Activated CD8-positive, alpha-beta T cell treated with anti-CD3 and anti-CD28 coated beads for 36 hours (primary cell): ENCODE results near the gene PIK3R4. TPM values are rescaled to one million over a fixed set of nuclear protein-coding genes. Genes with fewer than 3 reads are reported as not detected.

Source experiments
- ATAC-seq: fragments of 200-7000 bp; cut with Tn5 transposase; one replicate; pipeline ENCODE4 v1.10.0; 2021; ENCODE audit warnings: mild to moderate bottlenecking, moderate library complexity
- CTCF ChIA-PET: fragments of 350-600 bp; sonication (Branson Sonifier 250); formaldehyde crosslinking; loops from one replicate; lab custom pipeline; 2021; ENCODE audit warnings: antibody characterized with exemption; lab: Charles Lee
- POLR2A ChIA-PET: fragments of 350-600 bp; sonication (Branson Sonifier 250); formaldehyde crosslinking; loops from one replicate; lab custom pipeline; 2021; ENCODE audit warnings: antibody characterized with exemption; lab: Charles Lee
- DNase-seq: peaks from one replicate; pipeline ENCODE4 v3.0.0-alpha.2; 2020
- H3K27ac Mint-ChIP-seq: one replicate; pipeline ENCODE4 v1.8.0; 2021; ENCODE audit warnings: mild to moderate bottlenecking, mixed read lengths
- H3K27me3 Mint-ChIP-seq: one replicate; pipeline ENCODE4 v1.8.0; 2021; ENCODE audit warnings: mixed read lengths
- H3K36me3 Mint-ChIP-seq: one replicate; pipeline ENCODE4 v1.8.0; 2021; ENCODE audit warnings: low read depth, mixed read lengths
- H3K4me1 Mint-ChIP-seq: one replicate; pipeline ENCODE4 v1.8.0; 2021; ENCODE audit warnings: low read depth, mixed read lengths
- H3K4me3 Mint-ChIP-seq: one replicate; pipeline ENCODE4 v1.8.0; 2021; ENCODE audit warnings: mild to moderate bottlenecking, moderate library complexity, mixed read lengths
- H3K9me3 Mint-ChIP-seq: one replicate; pipeline ENCODE4 v1.8.0; 2021; ENCODE audit warnings: mixed read lengths
- CTCF ChIP-seq: fragments of 200-600 bp; IDR thresholded peaks from one replicate; pipeline ENCODE4 v1.8.0; 2022; ENCODE audit warnings: antibody characterized with exemption, mild to moderate bottlenecking
- intact Hi-C: fragments of 100-400 bp; cut with micrococcal nuclease; formaldehyde crosslinking; loops from one replicate; pipeline ENCODE4 v1.10.0; 2022
- total RNA-seq, 2 experiments: library from RNA; stranded (reverse); gene quantifications; one replicate each; pipeline ENCODE4 v1.2.3, GENCODE V29; 2021

The PIK3R4 gene
- total RNA-seq, 2 experiments from 2014 or later = 27.4 to 28.4 TPM

GRCh38 chr3:130662501-130662996 is 84.1 kb downstream of the PIK3R4 start:
- H3K36me3 Mint-ChIP-seq = peaks cover 3% of the 10 kb centered on the region
- ChIA-PET POLR2A (no interaction called here), CTCF (no interaction called here)
- H3K4me3 Mint-ChIP-seq = no peak overlapping the region
- intact Hi-C loops = no loop called here
- H3K27me3 Mint-ChIP-seq = no peaks in the 10 kb centered on the region
- no peak for TF ChIP-seq CTCF
- no peaks in the 10 kb centered on the region for H3K9me3 Mint-ChIP-seq
- ATAC-seq = no peak
- H3K27ac Mint-ChIP-seq = no peak overlapping the region
- H3K4me1 Mint-ChIP-seq = no peaks in the 10 kb centered on the region
- no peak for DNase-seq

GRCh38 chr3:130661140-130661891 is 85.3 kb downstream of the PIK3R4 start:
- DNase-seq = no peak
- no peaks in the 10 kb centered on the region for H3K27me3 Mint-ChIP-seq

GRCh38 chr3:130659911-130660310 is 86.7 kb downstream of the PIK3R4 start:
- TF ChIP-seq CTCF = no peak
- ATAC-seq = no peak
- H3K9me3 Mint-ChIP-seq = no peaks in the 10 kb centered on the region

More at GRCh38 chr3:130661140-130661891, 85.3 kb downstream of the PIK3R4 start:
- ATAC-seq = no peak
- no peak overlapping the region for H3K4me3 Mint-ChIP-seq
- H3K36me3 Mint-ChIP-seq = peaks cover 3% of the 10 kb centered on the region
- ChIA-PET CTCF (no interaction called here), POLR2A (no interaction called here)
- no peak overlapping the region for H3K27ac Mint-ChIP-seq
- no peak for TF ChIP-seq CTCF
- H3K9me3 Mint-ChIP-seq = no peaks in the 10 kb centered on the region
- H3K4me1 Mint-ChIP-seq = no peaks in the 10 kb centered on the region
- intact Hi-C loops = no loop called here

GRCh38 chr3:130658678-130659077 is 88.0 kb downstream of the PIK3R4 start:
- no peaks in the 10 kb centered on the region for H3K4me1 Mint-ChIP-seq
- ChIA-PET POLR2A (no interaction called here), CTCF (interaction anchor here (0.9 kb wide), 1 partner anchor 383 kb away, joined by 3 read pairs; no protein-coding TSS in a partner anchor)
- ATAC-seq (no peak), DNase-seq (no peak)
- no peaks in the 10 kb centered on the region for H3K9me3 Mint-ChIP-seq
- TF ChIP-seq CTCF = no peak
- peaks cover 3% of the 10 kb centered on the region for H3K36me3 Mint-ChIP-seq
- intact Hi-C loops = no loop called here
- no peak overlapping the region for H3K4me3 Mint-ChIP-seq
- H3K27me3 Mint-ChIP-seq = no peaks in the 10 kb centered on the region
- H3K27ac Mint-ChIP-seq = no peak overlapping the region

More at GRCh38 chr3:130659911-130660310, 86.7 kb downstream of the PIK3R4 start:
- CTCF ChIA-PET = no interaction called here
- H3K4me1 Mint-ChIP-seq = no peaks in the 10 kb centered on the region
- no peak overlapping the region for H3K27ac Mint-ChIP-seq
- POLR2A ChIA-PET = no interaction called here
- peaks cover 3% of the 10 kb centered on the region for H3K36me3 Mint-ChIP-seq
- no peak for DNase-seq
- H3K4me3 Mint-ChIP-seq = no peak overlapping the region
- H3K27me3 Mint-ChIP-seq = no peaks in the 10 kb centered on the region
- intact Hi-C loops = no loop called here

- intact Hi-C loops = no loop called here
- no peaks in the 10 kb centered on the region for H3K4me1 Mint-ChIP-seq
Observed at GRCh38 chr3:130656627-130657026, 90.0 kb downstream of the PIK3R4 start.

More at GRCh38 chr3:130656627-130657026, 90.0 kb downstream of the PIK3R4 start:
- POLR2A ChIA-PET = no interaction called here
- no peaks in the 10 kb centered on the region for H3K9me3 Mint-ChIP-seq
- ATAC-seq = no peak
- DNase-seq = no peak
- peaks cover 2% of the 10 kb centered on the region for H3K36me3 Mint-ChIP-seq
- no peaks in the 10 kb centered on the region for H3K27me3 Mint-ChIP-seq
- no peak overlapping the region for H3K27ac Mint-ChIP-seq
- CTCF ChIA-PET = no interaction called here
- TF ChIP-seq CTCF = no peak
- no peak overlapping the region for H3K4me3 Mint-ChIP-seq
